OCI-LY7 (cell line): ENCODE data around the gene DPM2. TPM values are rescaled to one million over a fixed set of nuclear protein-coding genes. Genes with fewer than 3 reads are reported as not detected.

Source experiments
- BruUV-seq: library from RNA; stranded (reverse); fragments of 400-500 nt; replicated peaks from 2 replicates; lab custom pipeline; 2021; lab: Mats Ljungman, UMichigan
- CTCF ChIA-PET: fragments of 300-600 bp; sonication (Branson Sonifier 250); formaldehyde crosslinking; loops from one replicate; lab custom pipeline; 2022; ENCODE audit warnings: antibody characterized with exemption; ENCODE audit not compliant: unreplicated experiment; lab: Charles Lee
- POLR2A ChIA-PET: fragments of 300-600 bp; sonication (Branson Sonifier 250); formaldehyde crosslinking; loops from one replicate; lab custom pipeline; 2022; ENCODE audit warnings: antibody characterized with exemption; lab: Charles Lee
- DNase-seq: peaks from one replicate; pipeline ENCODE4 v3.0.0-alpha.2; 2015; ENCODE audit warnings: low spot score
- H2AFZ ChIP-seq: fragments of 200-600 bp; sonication (generic), shearing (Covaris generic); 2 replicates; pipeline ENCODE4 v1.6.1; 2014; ENCODE audit warnings: mild to moderate bottlenecking, antibody characterized with exemption, low read length, moderate library complexity
- H3K27ac ChIP-seq: fragments of 200-600 bp; sonication (generic); 2 replicates; pipeline ENCODE4 v1.5.1; 2014; ENCODE audit warnings: mixed run types, low read depth, mild to moderate bottlenecking, moderate library complexity, low read length, inconsistent platforms; ENCODE audit not compliant: poor library complexity, severe bottlenecking
- H3K36me3 ChIP-seq: fragments of 200-600 bp; sonication (generic); 2 replicates; pipeline ENCODE4 v1.6.1; 2014; ENCODE audit warnings: mild to moderate bottlenecking, antibody characterized with exemption, low read length, moderate library complexity, mixed read lengths; ENCODE audit not compliant: insufficient read depth
- H3K4me1 ChIP-seq: fragments of 200-600 bp; sonication (generic); 2 replicates; pipeline ENCODE4 v1.5.1; 2014; ENCODE audit warnings: mild to moderate bottlenecking, low read length; ENCODE audit not compliant: insufficient read depth, poor library complexity, severe bottlenecking
- H3K4me2 ChIP-seq: fragments of 200-600 bp; sonication (generic); 2 replicates; pipeline ENCODE4 v1.6.1; 2014; ENCODE audit warnings: mild to moderate bottlenecking, low read length
- H3K4me3 ChIP-seq: fragments of 200-600 bp; sonication (generic); 2 replicates; pipeline ENCODE4 v1.5.1; 2014; ENCODE audit warnings: mild to moderate bottlenecking, low read depth, low read length; ENCODE audit not compliant: poor library complexity, severe bottlenecking
- H3K79me2 ChIP-seq: fragments of 200-600 bp; sonication (generic); 2 replicates; pipeline ENCODE4 v1.6.1; 2016; ENCODE audit warnings: low read depth, mild to moderate bottlenecking, low read length, moderate library complexity, mixed read lengths; ENCODE audit not compliant: insufficient read depth
- H3K9me2 ChIP-seq: fragments of 200-600 bp; sonication (generic); 2 replicates; pipeline ENCODE4 v1.6.1; 2016; ENCODE audit warnings: mild to moderate bottlenecking, low read length, mixed read lengths; ENCODE audit not compliant: insufficient read depth
- H3K9me3 ChIP-seq: fragments of 200-600 bp; sonication (generic); 2 replicates; pipeline ENCODE4 v1.6.1; 2014; ENCODE audit warnings: mild to moderate bottlenecking, mixed run types, low read length, mixed read lengths
- H4K20me1 ChIP-seq: fragments of 200-600 bp; sonication (generic); 2 replicates; pipeline ENCODE4 v1.6.1; 2014; ENCODE audit warnings: mild to moderate bottlenecking, antibody characterized with exemption, low read length, moderate library complexity, mixed read lengths; ENCODE audit not compliant: insufficient read depth
- EZH2phosphoT487 ChIP-seq: fragments of 200-600 bp; sonication (generic); IDR thresholded peaks from 2 replicates; pipeline ENCODE4 v1.6.1; 2018; ENCODE audit warnings: low read depth, borderline replicate concordance, mild to moderate bottlenecking, mixed run types, antibody characterized with exemption, low read length, moderate library complexity, mixed read lengths
- intact Hi-C: fragments of 100-400 bp; cut with micrococcal nuclease; formaldehyde crosslinking; loops from one replicate; pipeline ENCODE4 v1.10.0; 2022; ENCODE audit not compliant: unreplicated experiment
- total RNA-seq, 2 experiments: library from RNA; depleted of rRNA in 1 of 2; stranded (reverse); fragments of >200 nt in 1 of 2; shearing (Covaris generic) in 1 of 2; gene quantifications; 2 replicates each; pipeline ENCODE4 v1.2.3, GENCODE V29; 2014 to 2022
- TF ChIP-seq, protein P1 (sequence below): fragments of 200-600 bp; sonication (generic); conservative IDR thresholded peaks from 2 replicates; pipeline ENCODE4 v1.5.1; 2014; ENCODE audit warnings: mild to moderate bottlenecking, antibody characterized with exemption, low read length, moderate library complexity, mixed read lengths

The DPM2 gene
- total RNA-seq, 2 experiments from 2014 or later = 49.7 to 50.7 TPM

- H3K27ac ChIP-seq = peak overlapping the region; percentile 15
- H3K9me3 ChIP-seq = no peaks in the 10 kb centered on the region
- BruUV-seq = no TSS peak
- intact Hi-C loops = no loop called here
- POLR2A ChIA-PET = no interaction called here
- TF ChIP-seq, protein P1, sequence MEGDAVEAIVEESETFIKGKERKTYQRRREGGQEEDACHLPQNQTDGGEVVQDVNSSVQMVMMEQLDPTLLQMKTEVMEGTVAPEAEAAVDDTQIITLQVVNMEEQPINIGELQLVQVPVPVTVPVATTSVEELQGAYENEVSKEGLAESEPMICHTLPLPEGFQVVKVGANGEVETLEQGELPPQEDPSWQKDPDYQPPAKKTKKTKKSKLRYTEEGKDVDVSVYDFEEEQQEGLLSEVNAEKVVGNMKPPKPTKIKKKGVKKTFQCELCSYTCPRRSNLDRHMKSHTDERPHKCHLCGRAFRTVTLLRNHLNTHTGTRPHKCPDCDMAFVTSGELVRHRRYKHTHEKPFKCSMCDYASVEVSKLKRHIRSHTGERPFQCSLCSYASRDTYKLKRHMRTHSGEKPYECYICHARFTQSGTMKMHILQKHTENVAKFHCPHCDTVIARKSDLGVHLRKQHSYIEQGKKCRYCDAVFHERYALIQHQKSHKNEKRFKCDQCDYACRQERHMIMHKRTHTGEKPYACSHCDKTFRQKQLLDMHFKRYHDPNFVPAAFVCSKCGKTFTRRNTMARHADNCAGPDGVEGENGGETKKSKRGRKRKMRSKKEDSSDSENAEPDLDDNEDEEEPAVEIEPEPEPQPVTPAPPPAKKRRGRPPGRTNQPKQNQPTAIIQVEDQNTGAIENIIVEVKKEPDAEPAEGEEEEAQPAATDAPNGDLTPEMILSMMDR = no peak
- no peak for TF ChIP-seq EZH2phosphoT487
- peaks cover 10% of the 10 kb centered on the region; the same call in 1 of the 2 replicates for H4K20me1 ChIP-seq
- no peak overlapping the region for H2AFZ ChIP-seq
- H3K4me2 ChIP-seq = peak overlapping the region; percentile 71
- H3K79me2 ChIP-seq = peaks cover 23% of the 10 kb centered on the region; the same call in 1 of the 2 replicates
- H3K9me2 ChIP-seq = no peaks in the 10 kb centered on the region
- peaks cover 33% of the 10 kb centered on the region for H3K4me1 ChIP-seq
- peak overlapping the region; percentile 81 for H3K4me3 ChIP-seq
- CTCF ChIA-PET = no interaction called here
- peaks cover 52% of the 10 kb centered on the region for H3K36me3 ChIP-seq
- no peak for DNase-seq
Measured at GRCh38 chr9:127938298-127938690, 640 bp upstream of the DPM2 start.

GRCh38 chr9:127937056-127937387, 632 bp downstream of the DPM2 start:
- Histone ChIP-seq H2AFZ (peak overlapping the region; percentile 3; the same call in 1 of the 2 replicates), H4K20me1 (peaks cover 10% of the 10 kb centered on the region; the same call in 1 of the 2 replicates), H3K4me2 (peak overlapping the region; percentile 71), H3K9me2 (no peaks in the 10 kb centered on the region), H3K36me3 (peaks cover 39% of the 10 kb centered on the region), H3K79me2 (peaks cover 23% of the 10 kb centered on the region; the same call in 1 of the 2 replicates), H3K27ac (peak overlapping the region; percentile 36), H3K4me3 (peak overlapping the region; percentile 81), H3K4me1 (peaks cover 28% of the 10 kb centered on the region), H3K9me3 (no peaks in the 10 kb centered on the region)
- DNase-seq = peak; percentile 36
- intact Hi-C loops = no loop called here
- BruUV-seq = no TSS peak
- CTCF ChIA-PET = no interaction called here
- TF ChIP-seq EZH2phosphoT487 = no peak
- TF ChIP-seq, protein P1 = no peak
- POLR2A ChIA-PET = interaction anchor here (1.0 to 1.1 kb wide), 2 partner anchors 21 to 94 kb away, joined by 3 read pairs; no protein-coding TSS in a partner anchor

DNA sequence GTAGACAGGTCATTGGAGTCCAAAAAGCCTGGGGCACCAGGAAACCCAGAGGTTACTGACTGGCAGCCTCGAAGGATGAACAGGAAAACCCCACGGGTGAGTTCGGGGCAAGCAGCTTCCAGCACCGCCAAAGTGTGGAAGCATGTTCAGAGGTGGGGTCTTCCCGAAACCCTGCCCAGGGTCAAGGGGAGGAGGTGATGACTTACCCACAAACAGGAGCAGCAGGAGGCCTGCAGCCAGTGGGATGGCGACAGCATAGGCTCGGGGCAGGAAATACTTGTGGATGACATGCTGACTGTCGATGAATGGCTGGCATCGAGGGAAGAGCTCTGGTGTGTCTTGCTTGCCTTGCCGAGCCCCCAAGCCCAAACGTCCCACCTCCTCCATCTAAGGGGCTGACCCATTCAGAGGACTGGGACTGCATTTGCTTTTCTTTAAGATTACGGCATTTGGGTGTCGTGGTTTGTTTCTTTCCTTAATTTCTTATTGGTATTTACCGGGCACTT, 1.3 kb downstream of the DPM2 start:
- intact Hi-C loops = no loop called here
- peaks cover 31% of the 10 kb centered on the region for H3K4me1 ChIP-seq
- H2AFZ ChIP-seq = no peak overlapping the region
- H3K9me2 ChIP-seq = no peaks in the 10 kb centered on the region
- peak overlapping the region; percentile 81 for H3K4me3 ChIP-seq
- ChIA-PET POLR2A (interaction anchor here (1.0 to 1.1 kb wide), 2 partner anchors 22 to 94 kb away, joined by 3 read pairs; no protein-coding TSS in a partner anchor), CTCF (no interaction called here)
- H3K36me3 ChIP-seq = peaks cover 33% of the 10 kb centered on the region
- H3K9me3 ChIP-seq = no peaks in the 10 kb centered on the region
- H3K79me2 ChIP-seq = peaks cover 23% of the 10 kb centered on the region; the same call in 1 of the 2 replicates
- H3K27ac ChIP-seq = no peak overlapping the region
- peak overlapping the region; percentile 71 for H3K4me2 ChIP-seq
- no TSS peak for BruUV-seq
- H4K20me1 ChIP-seq = peaks cover 10% of the 10 kb centered on the region; the same call in 1 of the 2 replicates
- no peak for DNase-seq
- TF ChIP-seq EZH2phosphoT487 = no peak
- TF ChIP-seq, protein P1 = no peak
